ENCODE results near the gene SIGLEC7. TPM values are rescaled to one million over a fixed set of nuclear protein-coding genes. Genes with fewer than 3 reads are reported as not detected.
A peak's percentile ranks its signal among the peaks of the same experiment; 100 is the strongest.

The SIGLEC7 gene
- total and polyA plus RNA-seq, 11 donors: 0.51 to 6.1 (median 1.0) TPM; not detected in 2

GRCh38 chr19:51179256-51179655 lies 37.2 kb downstream of the SIGLEC7 start:
- TF ChIP-seq, protein P1, sequence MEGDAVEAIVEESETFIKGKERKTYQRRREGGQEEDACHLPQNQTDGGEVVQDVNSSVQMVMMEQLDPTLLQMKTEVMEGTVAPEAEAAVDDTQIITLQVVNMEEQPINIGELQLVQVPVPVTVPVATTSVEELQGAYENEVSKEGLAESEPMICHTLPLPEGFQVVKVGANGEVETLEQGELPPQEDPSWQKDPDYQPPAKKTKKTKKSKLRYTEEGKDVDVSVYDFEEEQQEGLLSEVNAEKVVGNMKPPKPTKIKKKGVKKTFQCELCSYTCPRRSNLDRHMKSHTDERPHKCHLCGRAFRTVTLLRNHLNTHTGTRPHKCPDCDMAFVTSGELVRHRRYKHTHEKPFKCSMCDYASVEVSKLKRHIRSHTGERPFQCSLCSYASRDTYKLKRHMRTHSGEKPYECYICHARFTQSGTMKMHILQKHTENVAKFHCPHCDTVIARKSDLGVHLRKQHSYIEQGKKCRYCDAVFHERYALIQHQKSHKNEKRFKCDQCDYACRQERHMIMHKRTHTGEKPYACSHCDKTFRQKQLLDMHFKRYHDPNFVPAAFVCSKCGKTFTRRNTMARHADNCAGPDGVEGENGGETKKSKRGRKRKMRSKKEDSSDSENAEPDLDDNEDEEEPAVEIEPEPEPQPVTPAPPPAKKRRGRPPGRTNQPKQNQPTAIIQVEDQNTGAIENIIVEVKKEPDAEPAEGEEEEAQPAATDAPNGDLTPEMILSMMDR (IDR thresholded peaks at IDR 0.05): no peak
- no peak for TF ChIP-seq POLR2A (IDR thresholded peaks at IDR 0.05)
- Histone ChIP-seq H3K4me1 (no peaks in the 10 kb centered on the region), H3K36me3 (no peaks in the 10 kb centered on the region), H3K4me3 (no peak overlapping the region), H3K9me3 (no peaks in the 10 kb centered on the region), H3K27ac (peak overlapping the region in 4 of 12 donors; percentile 19 to 42 (median 33)), H3K27me3 (peaks cover 0 to 25% (median 3%) of the 10 kb centered on the region in 9 donors)
- ATAC-seq: peak in 3 of 4 donors; percentile 28 to 53 (median 42)
- WGBS, 4 donors: 27 to 32% (median 31%) methylated on average over 1 of the region's 1 CpG
- no peak for DNase-seq
- intact Hi-C loops (cut with DNase I): loop anchor here in 1 of 10 donors (10.0 kb wide), 1 partner anchor 154 kb away; the partner anchor contains the start of gene KLK11

GRCh38 chr19:51181377-51181912 lies 39.3 kb downstream of the SIGLEC7 start:
- no peaks in the 10 kb centered on the region for H3K4me1 ChIP-seq
- TF ChIP-seq, protein P1 (IDR thresholded peaks at IDR 0.05): no peak
- TF ChIP-seq POLR2A (IDR thresholded peaks at IDR 0.05): no peak
- no peak overlapping the region for H3K27ac ChIP-seq
- H3K36me3 ChIP-seq: no peaks in the 10 kb centered on the region
- WGBS, 4 donors: 92 to 94% (median 93%) methylated on average over 12 to 39 of the region's 39 CpGs
- no peaks in the 10 kb centered on the region for H3K9me3 ChIP-seq
- intact Hi-C loops (cut with DNase I): no loop called here
- ATAC-seq (no peak), DNase-seq (no peak)
- H3K27me3 ChIP-seq: peaks cover 0 to 29% (median 7%) of the 10 kb centered on the region in 9 donors
- H3K4me3 ChIP-seq: no peak overlapping the region

- Histone ChIP-seq H3K4me1 (no peaks in the 10 kb centered on the region), H3K27ac (no peak overlapping the region), H3K9me3 (no peaks in the 10 kb centered on the region), H3K36me3 (no peaks in the 10 kb centered on the region), H3K27me3 (peaks cover 0 to 28% (median 7%) of the 10 kb centered on the region in 9 donors), H3K4me3 (no peak overlapping the region)
- ATAC-seq: no peak
- DNase-seq: no peak
- 48 to 81% (median 64%) methylated on average over 19 to 31 of the region's 31 CpGs for WGBS, 4 donors
- no peak for TF ChIP-seq POLR2A (IDR thresholded peaks at IDR 0.05)
- TF ChIP-seq, protein P1 (IDR thresholded peaks at IDR 0.05): no peak
- intact Hi-C loops (cut with DNase I): no loop called here
Observed at GRCh38 chr19:51181913-51182419, 39.9 kb downstream of the SIGLEC7 start.

DNA sequence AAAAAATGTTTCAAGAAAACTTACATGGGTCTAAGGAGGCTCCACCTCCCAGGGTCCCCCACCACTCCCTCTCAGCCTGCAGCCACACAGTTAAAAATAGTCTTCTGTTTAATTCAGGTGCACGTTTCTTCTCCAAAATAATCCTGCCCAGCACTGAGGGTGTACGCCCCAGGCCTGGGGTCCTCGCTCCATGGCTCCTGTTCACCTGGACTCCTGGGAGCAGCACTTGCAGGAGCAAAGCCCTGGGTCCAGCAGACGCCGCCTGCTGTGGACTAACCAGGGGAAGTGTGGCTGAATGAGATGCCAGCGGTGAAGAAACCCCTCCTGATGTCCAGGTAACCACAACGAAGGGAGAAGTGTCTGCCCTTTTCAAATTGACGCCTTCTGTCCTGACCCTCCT lies 41.5 kb downstream of the SIGLEC7 start:
- WGBS, 4 donors: 76 to 80% (median 78%) methylated on average over 7 to 8 of the region's 8 CpGs
- Histone ChIP-seq H3K4me3 (no peak overlapping the region), H3K9me3 (no peaks in the 10 kb centered on the region), H3K27ac (no peak overlapping the region), H3K4me1 (no peaks in the 10 kb centered on the region), H3K27me3 (peaks cover 0 to 28% (median 7%) of the 10 kb centered on the region in 9 donors), H3K36me3 (no peaks in the 10 kb centered on the region)
- TF ChIP-seq POLR2A (IDR thresholded peaks at IDR 0.05): no peak
- TF ChIP-seq, protein P1 (IDR thresholded peaks at IDR 0.05): no peak
- intact Hi-C loops (cut with DNase I): no loop called here
- DNase-seq: no peak
- no peak for ATAC-seq

Data from heart left ventricle (tissue), 16 donors.